Stimulated activated CD4-positive, alpha-beta T cell treated with anti-CD3 and anti-CD28 coated beads, Interleukin-2, amount 100 ng/mL, for 24 hours (primary cell): ENCODE measurements around the gene ADORA1.

ENCODE experiments used
- DNase-seq, 2 donors: peaks; one replicate each; pipeline ENCODE4 v3.0.0-alpha.2; 2020

ADORA1 gene

GRCh38 chr1:203095061-203095690 is 32.4 kb upstream of the ADORA1 start:
- no peak for DNase-seq

DNA sequence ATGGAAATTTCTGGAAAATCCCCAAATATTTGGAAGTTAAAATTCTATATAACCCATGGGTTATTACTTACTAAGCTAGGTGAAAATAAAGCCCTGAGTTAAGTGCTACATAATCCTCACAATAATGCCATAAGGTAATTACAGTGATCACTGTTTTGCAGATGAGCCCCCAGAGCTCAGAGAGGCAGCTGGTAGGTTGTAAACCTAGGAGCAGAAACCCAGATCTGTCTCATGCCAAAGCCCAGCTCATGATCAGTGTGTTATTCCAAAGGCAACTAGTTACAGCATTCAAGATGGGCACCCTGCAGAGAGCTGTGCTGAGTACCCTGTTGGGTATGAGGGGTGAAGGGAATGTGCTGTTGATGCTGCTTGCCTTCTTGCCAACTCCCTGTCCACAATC is 31.0 kb upstream of the ADORA1 start:
- no peak for DNase-seq

GRCh38 chr1:203097001-203097400 is 30.5 kb upstream of the ADORA1 start:
- DNase-seq, result no peak

GRCh38 chr1:203098445-203098844 is 29.1 kb upstream of the ADORA1 start:
- no peak for DNase-seq

DNA sequence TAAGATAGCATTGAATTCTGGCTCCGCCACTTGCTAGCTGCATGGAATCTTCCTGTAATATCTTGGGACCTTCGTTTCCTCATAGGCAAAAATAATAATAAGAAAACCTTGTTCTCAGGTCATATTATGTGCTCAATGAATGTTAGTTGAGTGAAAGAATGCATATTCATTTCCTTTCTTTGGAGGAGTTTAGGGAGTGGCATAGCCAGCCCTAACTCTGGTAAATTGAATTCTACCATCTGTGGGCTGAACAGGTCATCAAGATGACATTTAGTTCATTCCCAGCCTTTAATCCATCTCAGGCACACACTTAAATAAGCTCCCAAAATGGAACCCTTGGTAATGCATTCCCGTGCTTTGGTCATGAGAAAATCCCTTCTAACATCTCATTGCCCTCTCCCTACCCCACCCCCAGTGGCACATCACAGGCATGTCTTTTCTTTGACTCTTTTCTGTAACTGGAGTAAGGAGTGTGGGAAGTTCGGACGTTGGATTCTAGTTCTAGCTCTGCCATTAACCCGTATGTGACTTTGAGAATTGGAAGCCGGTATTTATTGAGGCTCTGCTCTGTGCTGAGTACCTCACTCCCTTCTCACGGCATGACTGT is 28.5 kb upstream of the ADORA1 start:
- DNase-seq, result no peak

DNA sequence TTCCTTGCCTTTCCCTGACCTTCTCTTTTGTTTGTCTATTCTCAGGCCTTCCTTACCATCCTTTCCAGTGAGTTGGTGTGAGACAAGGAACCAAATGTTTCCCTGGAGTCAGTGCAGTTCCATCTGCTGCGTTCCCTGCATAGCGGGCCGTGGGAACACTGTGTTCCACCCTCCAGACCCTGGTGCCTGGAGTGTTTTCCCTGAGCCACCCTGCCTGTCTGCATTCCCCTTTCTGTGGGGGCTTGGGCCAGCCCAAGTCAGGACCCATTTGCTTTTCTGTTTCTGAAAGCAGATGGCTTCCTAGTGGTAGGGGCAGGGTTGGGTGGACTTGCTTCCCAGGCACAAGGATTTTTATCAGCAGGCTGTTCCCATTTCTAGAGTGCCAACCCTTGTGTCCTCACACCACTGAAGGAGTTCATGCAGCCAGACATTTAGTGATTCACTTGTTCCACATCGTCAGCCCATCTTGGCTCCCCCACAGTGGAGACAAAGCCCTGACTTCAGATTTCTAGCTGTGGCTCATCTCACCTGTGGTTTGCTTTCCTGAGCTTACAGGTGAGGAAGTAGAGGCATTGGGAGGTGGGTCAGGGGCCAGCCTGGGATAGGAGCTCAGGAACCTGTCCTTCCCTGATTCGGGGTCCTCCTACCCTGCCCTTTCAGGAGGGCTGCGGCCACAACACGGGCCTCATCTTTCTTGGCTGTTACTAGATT is 27.6 kb upstream of the ADORA1 start:
- no peak for DNase-seq

GRCh38 chr1:203100516-203100869 is 27.0 kb upstream of the ADORA1 start:
- no peak for DNase-seq

GRCh38 chr1:203101813-203102634 is 25.5 kb upstream of the ADORA1 start:
- DNase-seq, result no peak

DNA sequence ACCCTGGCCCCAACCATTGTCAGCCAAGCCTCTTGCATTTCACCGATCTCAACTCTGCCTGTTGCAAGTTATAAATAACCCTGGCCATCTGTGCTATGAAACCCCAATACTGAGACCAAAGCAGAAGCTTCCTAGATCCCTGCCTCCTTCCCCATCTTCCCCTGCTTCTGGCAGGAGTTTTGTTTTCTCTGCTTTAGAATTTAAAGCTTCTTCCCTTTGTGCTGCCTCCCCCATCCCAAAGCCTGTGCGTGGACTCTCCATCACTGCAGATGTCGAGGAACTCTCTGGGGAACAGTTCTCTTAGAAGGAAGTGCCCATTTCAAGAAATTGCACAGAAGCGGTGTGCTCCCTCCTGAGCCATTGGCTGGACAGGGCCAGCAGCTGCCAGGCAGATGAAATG is 24.3 kb upstream of the ADORA1 start:
- DNase-seq, result no peak

GRCh38 chr1:203103829-203104495 is 23.6 kb upstream of the ADORA1 start:
- no peak for DNase-seq

DNA sequence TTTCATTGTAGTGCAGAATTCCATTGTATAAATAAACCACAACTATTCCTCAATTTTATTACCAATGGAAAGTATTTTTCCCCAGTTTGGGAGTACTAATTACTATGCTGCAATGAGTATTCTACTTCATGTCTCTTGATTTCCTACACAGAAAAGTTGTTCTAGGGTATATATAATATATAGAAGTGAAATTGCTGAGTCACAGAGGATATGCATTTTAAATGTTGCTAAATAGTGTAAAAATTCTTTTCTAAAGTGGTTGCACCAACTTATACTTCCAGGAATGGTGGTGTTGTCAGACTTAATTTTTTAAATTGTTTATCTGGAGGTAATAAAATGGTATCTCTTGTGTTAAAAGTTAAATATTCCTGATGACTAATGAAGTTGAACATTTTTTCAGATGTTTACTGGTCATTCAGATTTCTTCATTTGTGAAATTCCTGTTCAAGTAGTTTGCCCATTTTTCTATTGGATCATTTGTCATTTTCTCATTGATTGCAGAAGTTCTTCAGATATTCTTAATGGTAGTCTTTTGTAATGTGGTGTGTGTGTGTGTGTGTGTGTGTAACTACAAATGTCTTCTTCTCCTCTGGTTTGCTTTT is 22.6 kb upstream of the ADORA1 start:
- no peak for DNase-seq

GRCh38 chr1:203112475-203112874 is 15.1 kb upstream of the ADORA1 start:
- no peak for DNase-seq

DNA sequence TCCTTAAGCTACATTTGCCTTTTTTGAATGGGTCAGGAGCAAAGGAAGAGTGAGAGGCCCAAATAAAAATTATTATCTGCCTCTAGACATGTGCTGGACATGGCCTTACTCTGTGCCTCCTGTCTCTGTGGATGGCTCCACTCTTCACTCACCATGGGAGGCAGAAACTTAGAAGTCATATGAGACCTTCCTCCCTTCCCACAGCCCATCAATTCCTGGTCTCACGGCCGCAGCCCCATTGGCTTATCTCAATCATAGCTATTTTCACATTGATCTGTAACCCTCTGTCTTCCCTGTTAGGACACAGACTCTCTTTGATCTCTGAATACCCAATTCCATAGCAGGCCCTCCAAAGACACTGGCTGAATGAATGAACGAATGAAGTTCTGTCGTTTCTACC is 14.2 kb upstream of the ADORA1 start:
- DNase-seq, result no peak

DNA sequence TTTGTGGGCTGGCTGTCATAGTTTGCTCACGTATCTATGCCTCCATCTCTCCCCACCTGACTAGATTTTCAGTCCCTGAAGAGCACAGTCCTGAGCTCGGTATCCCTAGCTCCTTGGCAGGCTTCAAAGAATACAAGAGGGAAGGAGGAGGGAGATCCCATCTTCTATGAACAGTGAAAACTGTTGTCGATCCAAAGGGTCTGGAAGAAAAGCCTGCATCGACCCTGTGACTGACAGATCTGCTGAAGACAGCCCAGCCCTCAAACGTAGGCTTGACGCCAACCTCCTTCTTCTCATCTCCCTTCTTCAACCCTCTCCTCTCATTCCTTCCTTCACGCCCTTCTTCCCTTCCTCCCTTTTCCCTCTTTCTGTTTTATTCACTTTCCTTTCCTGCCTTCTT is 13.3 kb upstream of the ADORA1 start:
- no peak for DNase-seq

DNA sequence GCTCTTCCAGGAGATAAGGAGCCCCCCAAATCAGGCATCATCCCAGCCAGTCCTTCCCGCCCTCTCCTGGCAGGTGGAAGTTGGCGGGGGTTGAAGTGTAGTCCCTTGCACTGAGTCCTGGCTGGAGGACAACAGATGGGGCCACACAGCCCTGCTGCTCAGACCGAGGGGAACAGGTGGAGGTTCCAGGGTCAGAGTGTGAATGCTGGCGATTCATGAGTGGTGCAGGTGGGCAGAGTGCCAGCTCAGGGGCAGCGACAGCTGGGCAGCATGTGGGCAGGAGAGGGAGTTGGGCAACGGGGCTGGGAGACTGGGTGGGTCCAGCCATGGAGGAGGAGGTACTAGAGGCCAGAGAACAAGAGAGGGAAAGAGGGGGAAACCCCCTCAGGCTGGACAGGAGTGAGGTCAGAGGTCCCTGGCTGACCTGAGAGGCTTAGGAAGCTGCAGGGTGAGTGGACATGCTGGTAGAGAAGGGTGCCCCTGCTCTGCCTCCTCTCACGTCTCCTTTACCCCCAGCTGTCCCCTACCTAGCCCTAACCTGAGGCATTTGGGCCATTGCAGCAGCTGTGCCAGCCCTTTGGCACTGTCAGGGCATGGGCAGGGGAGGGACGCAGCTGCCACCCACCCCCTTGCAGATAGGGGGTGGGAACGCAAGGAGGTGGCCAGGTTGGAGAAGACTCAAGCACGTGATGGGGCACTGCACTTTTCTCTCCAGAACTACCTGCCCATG is 11.3 kb upstream of the ADORA1 start:
- DNase-seq, result no peak

DNA sequence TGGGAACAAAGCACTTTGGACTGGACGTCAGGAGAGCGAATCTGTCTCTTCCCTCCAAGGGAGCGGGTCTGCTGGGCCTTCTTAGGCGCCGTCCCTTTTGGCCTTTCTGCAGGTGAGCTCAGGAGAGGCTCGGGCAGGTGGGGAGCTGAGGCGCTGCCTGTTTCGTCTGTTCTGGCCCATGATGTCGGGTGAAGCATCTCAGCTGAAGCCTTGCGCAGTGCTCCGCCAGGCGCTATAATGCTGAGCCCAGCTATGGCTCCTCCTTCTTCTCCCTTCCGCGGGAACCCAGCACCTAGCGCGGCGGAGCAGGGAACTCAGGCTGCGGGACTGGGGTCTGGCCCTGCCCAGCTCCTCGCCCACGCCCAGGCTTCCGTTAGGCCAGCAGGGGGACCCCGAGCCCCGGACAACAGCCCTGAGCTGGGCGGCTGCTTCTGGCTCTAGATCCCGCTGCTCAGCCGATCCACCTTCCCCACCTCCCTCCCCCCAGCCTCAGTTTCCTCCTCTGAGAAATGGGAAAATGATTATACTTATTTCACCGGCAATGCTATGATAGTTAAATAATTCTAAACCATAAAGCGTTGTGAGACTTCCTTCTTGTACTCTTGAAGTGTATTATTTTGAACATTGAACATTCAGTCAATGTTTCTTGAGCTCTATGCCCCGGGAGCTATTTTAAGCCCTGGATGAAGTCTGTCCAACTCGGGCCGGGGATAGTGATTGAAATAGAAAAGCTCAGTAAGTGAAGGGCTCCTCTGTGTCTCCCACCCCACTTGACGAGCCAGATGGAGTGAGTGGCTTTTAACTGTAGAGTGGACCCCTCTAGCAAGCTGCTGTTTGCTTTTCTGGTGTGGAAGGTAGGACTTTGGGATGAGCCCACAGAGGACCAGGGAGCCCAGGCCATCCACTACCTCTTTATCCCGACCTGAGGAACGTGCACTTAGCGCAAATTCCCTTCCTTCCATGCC is 9.6 kb upstream of the ADORA1 start:
- peak; percentile 30 to 58 for DNase-seq

DNA sequence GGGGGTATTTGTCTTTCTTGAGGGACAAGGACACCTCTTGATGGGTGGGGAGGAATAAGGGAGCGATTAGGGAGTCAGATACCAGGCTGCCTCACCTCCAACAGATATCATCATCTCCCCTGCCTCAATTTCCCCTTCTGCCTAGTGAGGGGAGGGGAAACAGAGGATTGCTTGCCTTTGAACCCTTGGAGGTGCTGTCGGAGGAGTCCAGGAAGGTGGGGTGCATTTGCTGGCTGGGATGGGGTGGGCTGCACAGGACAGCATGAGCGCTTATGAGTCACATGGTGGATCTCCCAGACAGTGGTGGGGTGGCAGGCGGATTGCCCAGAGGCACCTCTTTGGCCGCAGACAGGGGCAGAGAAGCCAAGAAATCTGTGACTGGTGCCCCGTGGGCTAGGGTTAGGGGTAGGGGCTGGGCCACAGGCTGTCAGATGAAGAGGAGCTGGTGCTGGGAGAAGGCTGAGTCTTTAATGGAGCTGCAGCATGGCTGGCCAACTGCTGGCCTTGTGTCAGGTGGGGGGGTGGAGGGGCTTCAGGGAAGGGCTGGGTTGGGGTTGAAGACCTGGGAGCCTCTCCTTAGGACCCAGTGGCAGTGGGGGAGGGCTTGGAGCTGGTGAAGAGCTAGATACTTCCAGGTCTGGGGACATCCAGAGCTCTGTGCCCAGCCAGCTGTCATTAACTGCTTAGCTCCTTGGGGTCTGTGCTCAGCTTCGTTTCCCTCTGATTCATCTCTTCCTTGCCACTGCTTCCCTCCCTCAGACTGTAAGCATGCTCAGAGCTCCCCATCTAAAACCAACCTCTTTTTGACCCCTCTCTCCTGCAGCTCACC is 7.0 kb upstream of the ADORA1 start:
- no peak for DNase-seq

GRCh38 chr1:203121186-203122015 is 6.1 kb upstream of the ADORA1 start:
- no peak for DNase-seq

DNA sequence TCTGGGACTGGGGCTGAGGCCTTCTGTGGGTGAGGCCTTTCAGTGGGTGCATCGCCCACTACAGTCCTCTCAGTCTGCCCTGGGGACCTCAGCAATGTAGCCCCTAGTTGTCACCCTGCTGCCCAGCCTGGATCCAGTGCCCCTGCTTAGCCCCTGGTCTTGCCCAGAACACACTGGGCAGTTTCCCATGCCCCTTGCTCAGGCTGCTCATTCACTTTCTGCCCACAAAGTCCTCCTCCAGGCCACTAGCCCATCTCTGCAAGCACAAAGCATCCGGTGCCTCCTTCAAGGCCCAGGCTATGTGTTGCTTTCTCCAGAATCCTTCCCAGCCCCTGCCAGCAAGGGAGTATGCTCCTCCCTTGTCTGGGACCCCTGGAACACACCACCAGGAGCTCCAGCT is 5.4 kb upstream of the ADORA1 start:
- DNase-seq, result no peak
